GM12873 (cell line): ENCODE measurements around the gene SIX4.

Experiments
- CTCF ChIP-seq: IDR thresholded peaks from 2 replicates; pipeline ENCODE4 v1.5.1; 2012; ENCODE audit warnings: low read depth, mild to moderate bottlenecking, moderate library complexity, low read length, control low read depth; ENCODE audit not compliant: insufficient read depth; ENCODE audit errors: missing control alignments

Gene SIX4

GRCh38 chr14:60723907-60724618 lies at the start of gene SIX4:
SIX4 (minus strand) TSS chr14:60724351; CDS start chr14:60724074, 277 bp downstream.
- no peak for TF ChIP-seq CTCF

GRCh38 chr14:60773558-60773957 lies 49.4 kb upstream of the SIX4 start:
- no peak for TF ChIP-seq CTCF

GRCh38 chr14:60771117-60771516 lies 47.0 kb upstream of the SIX4 start:
- no peak for TF ChIP-seq CTCF

- TF ChIP-seq CTCF = no peak
Measured at GRCh38 chr14:60768602-60769001, 44.5 kb upstream of the SIX4 start.

- no peak for TF ChIP-seq CTCF
Measured at GRCh38 chr14:60760644-60761364, 36.7 kb upstream of the SIX4 start.

- TF ChIP-seq CTCF = no peak
Measured at GRCh38 chr14:60760209-60760608, 36.1 kb upstream of the SIX4 start.

- no peak for TF ChIP-seq CTCF
Measured at GRCh38 chr14:60758885-60759284, 34.7 kb upstream of the SIX4 start.
